H1 (cell line): Measurements from ENCODE around the gene PPARA.

ENCODE experiments used
- ATF2 ChIP-seq: IDR thresholded peaks from 2 replicates; pipeline ENCODE4 v1.6.1; 2012; ENCODE audit warnings: low read length, inconsistent platforms
- BRCA1 ChIP-seq: IDR thresholded peaks from 2 replicates; pipeline ENCODE4 v1.6.1; 2012; ENCODE audit warnings: low read depth, low read length, improper control_type of control experiment
- CTCF ChIP-seq, 3 experiments: IDR thresholded peaks; 1 replicate in 2 of 3; 2 replicates in 1 of 3; pipeline versions ENCODE4 v1.5.1 to v1.6.1; 2011; ENCODE audit warnings: low read length in 3 of 3, mild to moderate bottlenecking in 3 of 3, inconsistent platforms in 2 of 3, low read depth in 1 of 3, moderate library complexity in 1 of 3; ENCODE audit not compliant: insufficient read depth in 1 of 3; ENCODE audit errors: control extremely low read depth in 1 of 3
- E2F6 ChIP-seq: IDR thresholded peaks from 2 replicates; pipeline ENCODE4 v1.6.1; 2012; ENCODE audit warnings: inconsistent platforms
- POLR2A ChIP-seq, 2 experiments: IDR thresholded peaks; 1 replicate in 1 of 2; 2 replicates in 1 of 2; pipeline ENCODE4 v1.6.1; 2011; ENCODE audit warnings: low read depth in 2 of 2, low read length in 2 of 2, mild to moderate bottlenecking in 2 of 2; ENCODE audit errors: control extremely low read depth in 1 of 2
- POLR2AphosphoS5 ChIP-seq: IDR thresholded peaks from 2 replicates; pipeline ENCODE4 v1.6.1; 2011; ENCODE audit warnings: low read depth, low read length
- SP2 ChIP-seq: IDR thresholded peaks from 2 replicates; pipeline ENCODE4 v1.6.1; 2012; ENCODE audit warnings: mild to moderate bottlenecking, low read length, inconsistent platforms

- TF ChIP-seq SP2: no peak
- no peak for TF ChIP-seq ATF2
- no peak for TF ChIP-seq CTCF (IDR thresholded peaks at IDR 0.05; ENCODE audit: control extremely low read depth in 1 of 3, insufficient read depth in 1 of 3, low read depth in 1 of 3, low read length in 3 of 3)
- no peak for TF ChIP-seq E2F6
- TF ChIP-seq POLR2A (IDR thresholded peaks at IDR 0.05; ENCODE audit: control extremely low read depth in 1 of 2, low read depth in 2 of 2, low read length in 2 of 2): no peak
- no peak for TF ChIP-seq BRCA1
- no peak for TF ChIP-seq POLR2AphosphoS5
Measured at GRCh38 chr22:46246178-46246577, 95.9 kb downstream of the PPARA start.
